ENCODE results near the gene PTRHD1. TPM values are rescaled to one million over a fixed set of nuclear protein-coding genes. Genes with fewer than 3 reads are reported as not detected.

Gene PTRHD1
- polyA plus RNA-seq, 1 donor from 2014 or later = 33.6 TPM

- Histone ChIP-seq H3K9me3 (ENCODE audit: low read length) (no peaks in the 10 kb centered on the region), H3K27ac (ENCODE audit: low read length) (no peak overlapping the region), H3K9me2 (ENCODE audit: insufficient read depth, low read length) (no peaks in the 10 kb centered on the region), H4K20me1 (ENCODE audit: insufficient read depth) (no peaks in the 10 kb centered on the region), H3K27me3 (ENCODE audit: insufficient read depth, low read depth, low read length) (no peaks in the 10 kb centered on the region), H3K9ac (ENCODE audit: low read length) (no peak overlapping the region), H3K4me2 (ENCODE audit: low read length) (no peak overlapping the region), H2AFZ (ENCODE audit: low read depth, low read length) (no peak overlapping the region), H3F3A (ENCODE audit: insufficient read depth, low read length, poor library complexity, severe bottlenecking) (no peaks in the 10 kb centered on the region), H3K79me2 (replicated peaks; ENCODE audit: insufficient read depth, low read length) (no peaks in the 10 kb centered on the region), H3K4me3 (ENCODE audit: low read length) (no peak overlapping the region), H3K36me3 (ENCODE audit: insufficient read depth, low read length) (no peaks in the 10 kb centered on the region)
- no peak for TF ChIP-seq RAD21 (conservative IDR thresholded peaks at IDR 0.05)
- TF ChIP-seq CTCF (IDR thresholded peaks at IDR 0.05; ENCODE audit: poor library complexity, severe bottlenecking) = no peak
- TF ChIP-seq EP300 (conservative IDR thresholded peaks at IDR 0.05; ENCODE audit: poor library complexity, severe bottlenecking) = no peak
- TF ChIP-seq EZH2 (IDR thresholded peaks at IDR 0.05; ENCODE audit: borderline replicate concordance, insufficient read depth, low read length, poor library complexity, severe bottlenecking) = no peak
- no peak for TF ChIP-seq TAF1 (IDR thresholded peaks at IDR 0.05; ENCODE audit: low read depth)
- no peak for TF ChIP-seq SMC3 (conservative IDR thresholded peaks at IDR 0.05; ENCODE audit: poor library complexity)
- no peak for TF ChIP-seq POLR2AphosphoS5 (IDR thresholded peaks at IDR 0.05)
Measured at GRCh38 chr2:24771061-24771460, 22.1 kb downstream of the PTRHD1 start.

DNA sequence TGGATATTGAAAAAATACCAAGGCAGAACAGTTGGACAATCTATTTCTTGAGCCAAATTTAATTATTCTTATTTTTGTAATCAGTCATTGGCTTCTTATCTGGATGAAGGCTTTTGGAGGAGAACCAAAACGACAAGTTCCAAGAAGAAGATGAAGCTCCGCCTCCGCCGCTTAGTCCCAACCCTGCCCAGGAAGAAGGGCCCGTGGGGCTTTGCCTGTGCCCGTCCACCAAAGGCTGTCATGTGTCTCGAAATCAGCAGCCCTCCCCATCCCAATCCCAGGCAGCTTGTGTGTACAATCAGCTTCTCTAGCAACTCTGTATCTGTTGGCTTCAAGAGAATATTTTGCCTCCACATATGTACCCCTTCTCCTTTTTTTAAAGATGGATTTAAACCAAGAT is 24.6 kb downstream of the PTRHD1 start:
- Histone ChIP-seq H3K9me3 (ENCODE audit: low read length) (no peaks in the 10 kb centered on the region), H2AFZ (ENCODE audit: low read depth, low read length) (no peak overlapping the region), H3K4me3 (ENCODE audit: low read length) (no peak overlapping the region), H3K9me2 (ENCODE audit: insufficient read depth, low read length) (no peaks in the 10 kb centered on the region), H3K36me3 (ENCODE audit: insufficient read depth, low read length) (no peaks in the 10 kb centered on the region), H3K9ac (ENCODE audit: low read length) (no peak overlapping the region), H3K27me3 (ENCODE audit: insufficient read depth, low read depth, low read length) (no peaks in the 10 kb centered on the region), H3K79me2 (replicated peaks; ENCODE audit: insufficient read depth, low read length) (no peaks in the 10 kb centered on the region), H3K27ac (ENCODE audit: low read length) (no peak overlapping the region), H4K20me1 (ENCODE audit: insufficient read depth) (no peaks in the 10 kb centered on the region), H3K4me2 (ENCODE audit: low read length) (no peak overlapping the region), H3F3A (ENCODE audit: insufficient read depth, low read length, poor library complexity, severe bottlenecking) (no peaks in the 10 kb centered on the region)
- TF ChIP-seq CTCF (IDR thresholded peaks at IDR 0.05; ENCODE audit: poor library complexity, severe bottlenecking) = no peak
- TF ChIP-seq EZH2 (IDR thresholded peaks at IDR 0.05; ENCODE audit: borderline replicate concordance, insufficient read depth, low read length, poor library complexity, severe bottlenecking) = no peak
- no peak for TF ChIP-seq MXI1 (conservative IDR thresholded peaks at IDR 0.05; ENCODE audit: poor library complexity, severe bottlenecking)
- TF ChIP-seq SMC3 (conservative IDR thresholded peaks at IDR 0.05; ENCODE audit: poor library complexity) = no peak
- no peak for TF ChIP-seq EP300 (conservative IDR thresholded peaks at IDR 0.05; ENCODE audit: poor library complexity, severe bottlenecking)
- no peak for TF ChIP-seq RAD21 (conservative IDR thresholded peaks at IDR 0.05)
- no peak for TF ChIP-seq TAF1 (IDR thresholded peaks at IDR 0.05; ENCODE audit: low read depth)
- TF ChIP-seq POLR2AphosphoS5 (IDR thresholded peaks at IDR 0.05) = no peak
- TF ChIP-seq, protein P1, sequence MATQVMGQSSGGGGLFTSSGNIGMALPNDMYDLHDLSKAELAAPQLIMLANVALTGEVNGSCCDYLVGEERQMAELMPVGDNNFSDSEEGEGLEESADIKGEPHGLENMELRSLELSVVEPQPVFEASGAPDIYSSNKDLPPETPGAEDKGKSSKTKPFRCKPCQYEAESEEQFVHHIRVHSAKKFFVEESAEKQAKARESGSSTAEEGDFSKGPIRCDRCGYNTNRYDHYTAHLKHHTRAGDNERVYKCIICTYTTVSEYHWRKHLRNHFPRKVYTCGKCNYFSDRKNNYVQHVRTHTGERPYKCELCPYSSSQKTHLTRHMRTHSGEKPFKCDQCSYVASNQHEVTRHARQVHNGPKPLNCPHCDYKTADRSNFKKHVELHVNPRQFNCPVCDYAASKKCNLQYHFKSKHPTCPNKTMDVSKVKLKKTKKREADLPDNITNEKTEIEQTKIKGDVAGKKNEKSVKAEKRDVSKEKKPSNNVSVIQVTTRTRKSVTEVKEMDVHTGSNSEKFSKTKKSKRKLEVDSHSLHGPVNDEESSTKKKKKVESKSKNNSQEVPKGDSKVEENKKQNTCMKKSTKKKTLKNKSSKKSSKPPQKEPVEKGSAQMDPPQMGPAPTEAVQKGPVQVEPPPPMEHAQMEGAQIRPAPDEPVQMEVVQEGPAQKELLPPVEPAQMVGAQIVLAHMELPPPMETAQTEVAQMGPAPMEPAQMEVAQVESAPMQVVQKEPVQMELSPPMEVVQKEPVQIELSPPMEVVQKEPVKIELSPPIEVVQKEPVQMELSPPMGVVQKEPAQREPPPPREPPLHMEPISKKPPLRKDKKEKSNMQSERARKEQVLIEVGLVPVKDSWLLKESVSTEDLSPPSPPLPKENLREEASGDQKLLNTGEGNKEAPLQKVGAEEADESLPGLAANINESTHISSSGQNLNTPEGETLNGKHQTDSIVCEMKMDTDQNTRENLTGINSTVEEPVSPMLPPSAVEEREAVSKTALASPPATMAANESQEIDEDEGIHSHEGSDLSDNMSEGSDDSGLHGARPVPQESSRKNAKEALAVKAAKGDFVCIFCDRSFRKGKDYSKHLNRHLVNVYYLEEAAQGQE (IDR thresholded peaks at IDR 0.05; ENCODE audit: borderline replicate concordance) = no peak

Measured in neural cell (in vitro differentiated cells).